ENCODE measurements around the gene FGF13.

Gene FGF13

DNA sequence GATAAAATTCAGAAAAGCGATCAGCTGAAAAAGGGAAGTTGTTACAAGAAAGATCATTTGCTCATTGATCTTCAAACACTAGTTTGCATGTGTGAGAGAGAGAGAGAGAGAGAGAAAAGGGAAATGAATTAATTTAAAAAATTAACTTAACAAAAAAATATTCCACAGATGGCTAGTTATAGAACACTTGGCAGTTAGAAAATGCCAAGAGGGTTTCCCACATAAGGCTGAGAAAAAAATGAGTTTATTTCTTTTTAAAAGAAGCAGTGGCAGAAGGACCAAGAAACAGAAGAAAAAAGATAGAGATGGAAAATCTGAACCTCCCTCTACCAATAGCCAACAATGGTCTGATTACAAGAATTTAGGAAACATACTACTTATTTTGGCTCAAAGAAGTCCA lies 47.1 kb downstream of the FGF13 start:
- no CpG with 5 or more reads among the region's 1 CpG for WGBS (ENCODE audit: insufficient coverage)
- Histone ChIP-seq H3K4me1 (ENCODE audit: control extremely low read depth in 1 of 4, control insufficient read depth in 4 of 4, insufficient read depth in 4 of 4, low read length in 3 of 4) (no peaks in the 10 kb centered on the region), H3K9me3 (ENCODE audit: control extremely low read depth in 1 of 5, control insufficient read depth in 4 of 5, insufficient read depth in 2 of 5, low read depth in 1 of 5, low read length in 4 of 5) (no peaks in the 10 kb centered on the region), H3K27ac (ENCODE audit: insufficient read depth in 1 of 2, low read depth in 1 of 2, low read length in 2 of 2, poor library complexity in 1 of 2, severe bottlenecking in 2 of 2) (no peak overlapping the region), H3K4me3 (ENCODE audit: control insufficient read depth in 1 of 7, extremely low read depth in 1 of 7, insufficient read depth in 4 of 7, low read depth in 2 of 7, low read length in 6 of 7) (no peak overlapping the region), H3K27me3 (replicated peaks in 2 of 5; ENCODE audit: control insufficient read depth in 4 of 5, insufficient read depth in 5 of 5, low read length in 4 of 5) (peaks cover 0 to 2% (median 0%) of the 10 kb centered on the region in 5 experiments), H3K36me3 (ENCODE audit: control insufficient read depth in 4 of 4, insufficient read depth in 4 of 4, low read length in 3 of 4) (no peaks in the 10 kb centered on the region)
- CTCF ChIA-PET = no interaction called here
- DNase-seq = no peak
- POLR2A ChIA-PET = no interaction called here

DNA sequence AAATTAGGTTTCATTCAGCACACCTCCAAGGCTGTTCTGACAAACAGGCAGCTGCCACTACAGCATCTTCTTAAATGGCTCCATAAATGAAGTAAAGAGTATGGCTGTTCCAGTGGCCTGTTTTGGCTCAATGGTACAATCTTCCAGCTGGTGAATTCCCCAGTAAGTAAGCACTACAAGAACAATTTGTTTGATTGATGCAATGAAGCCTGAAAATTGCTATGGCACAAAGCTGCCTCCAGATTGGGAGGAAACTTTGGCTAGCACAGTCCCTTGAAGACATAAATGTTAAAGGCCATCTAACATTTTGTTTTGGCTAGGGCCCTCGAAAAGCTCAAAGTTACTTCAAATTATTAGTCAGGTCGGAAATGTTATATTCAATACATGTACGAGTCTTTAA lies 47.5 kb downstream of the FGF13 start:
- peaks cover 0 to 2% (median 0%) of the 10 kb centered on the region in 5 experiments for H3K27me3 ChIP-seq (replicated peaks in 2 of 5; ENCODE audit: control insufficient read depth in 4 of 5, insufficient read depth in 5 of 5, low read length in 4 of 5)
- ChIA-PET POLR2A (no interaction called here), CTCF (no interaction called here)
- DNase-seq = no peak
- no peaks in the 10 kb centered on the region for H3K9me3 ChIP-seq (ENCODE audit: control extremely low read depth in 1 of 5, control insufficient read depth in 4 of 5, insufficient read depth in 2 of 5, low read depth in 1 of 5, low read length in 4 of 5)
- no peaks in the 10 kb centered on the region for H3K4me1 ChIP-seq (ENCODE audit: control extremely low read depth in 1 of 4, control insufficient read depth in 4 of 4, insufficient read depth in 4 of 4, low read length in 3 of 4)
- H3K36me3 ChIP-seq (ENCODE audit: control insufficient read depth in 4 of 4, insufficient read depth in 4 of 4, low read length in 3 of 4) = no peaks in the 10 kb centered on the region
- H3K27ac ChIP-seq (ENCODE audit: insufficient read depth in 1 of 2, low read depth in 1 of 2, low read length in 2 of 2, poor library complexity in 1 of 2, severe bottlenecking in 2 of 2) = no peak overlapping the region
- WGBS (ENCODE audit: insufficient coverage) = 100% methylated on average over 1 of the region's 3 CpGs
- no peak overlapping the region for H3K4me3 ChIP-seq (ENCODE audit: control insufficient read depth in 1 of 7, extremely low read depth in 1 of 7, insufficient read depth in 4 of 7, low read depth in 2 of 7, low read length in 6 of 7)

DNA sequence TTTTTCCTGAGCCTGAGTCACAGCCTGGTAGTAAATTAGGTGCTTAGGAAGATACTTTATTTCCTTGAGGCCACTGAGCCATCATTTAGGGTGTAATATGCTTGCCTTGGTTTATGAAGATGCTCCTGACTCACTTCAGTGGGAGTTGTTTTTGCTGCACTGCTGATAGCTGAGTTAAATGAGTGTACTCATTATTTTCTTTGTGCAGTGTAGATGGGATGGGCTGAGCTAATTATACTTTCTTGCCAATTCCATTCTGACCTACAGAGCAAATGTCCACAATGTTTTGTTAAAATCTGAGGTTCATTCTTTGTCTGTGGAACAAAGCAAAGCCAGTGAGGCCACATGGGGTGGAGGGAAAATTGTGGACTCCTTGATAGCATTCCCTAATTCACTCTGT lies 60.0 kb downstream of the FGF13 start:
- POLR2A ChIA-PET = no interaction called here
- CTCF ChIA-PET = no interaction called here

GRCh38 chrX:138648568-138648967 lies 62.9 kb downstream of the FGF13 start:
- no peak overlapping the region for H3K27ac ChIP-seq (ENCODE audit: insufficient read depth in 1 of 2, low read depth in 1 of 2, low read length in 2 of 2, poor library complexity in 1 of 2, severe bottlenecking in 2 of 2)
- no peak for DNase-seq
- peaks cover 0 to 7% (median 0%) of the 10 kb centered on the region in 5 experiments for H3K27me3 ChIP-seq (replicated peaks in 2 of 5; ENCODE audit: control insufficient read depth in 4 of 5, insufficient read depth in 5 of 5, low read length in 4 of 5)
- ChIA-PET CTCF (no interaction called here), POLR2A (no interaction called here)
- H3K4me1 ChIP-seq (ENCODE audit: control extremely low read depth in 1 of 4, control insufficient read depth in 4 of 4, insufficient read depth in 4 of 4, low read length in 3 of 4) = no peaks in the 10 kb centered on the region
- no peak overlapping the region for H3K4me3 ChIP-seq (ENCODE audit: control insufficient read depth in 1 of 7, extremely low read depth in 1 of 7, insufficient read depth in 4 of 7, low read depth in 2 of 7, low read length in 6 of 7)
- 45% methylated on average over 2 of the region's 4 CpGs for WGBS (ENCODE audit: insufficient coverage)
- H3K36me3 ChIP-seq (ENCODE audit: control insufficient read depth in 4 of 4, insufficient read depth in 4 of 4, low read length in 3 of 4) = no peaks in the 10 kb centered on the region
- H3K9me3 ChIP-seq (ENCODE audit: control extremely low read depth in 1 of 5, control insufficient read depth in 4 of 5, insufficient read depth in 2 of 5, low read depth in 1 of 5, low read length in 4 of 5) = no peaks in the 10 kb centered on the region

More for the DNA sequence above, 60.0 kb downstream of the FGF13 start:
- Histone ChIP-seq H3K36me3 (ENCODE audit: control insufficient read depth in 4 of 4, insufficient read depth in 4 of 4, low read length in 3 of 4) (no peaks in the 10 kb centered on the region), H3K27ac (ENCODE audit: insufficient read depth in 1 of 2, low read depth in 1 of 2, low read length in 2 of 2, poor library complexity in 1 of 2, severe bottlenecking in 2 of 2) (no peak overlapping the region), H3K4me1 (ENCODE audit: control extremely low read depth in 1 of 4, control insufficient read depth in 4 of 4, insufficient read depth in 4 of 4, low read length in 3 of 4) (no peaks in the 10 kb centered on the region), H3K27me3 (replicated peaks in 2 of 5; ENCODE audit: control insufficient read depth in 4 of 5, insufficient read depth in 5 of 5, low read length in 4 of 5) (peaks cover 0 to 9% (median 0%) of the 10 kb centered on the region in 5 experiments), H3K9me3 (ENCODE audit: control extremely low read depth in 1 of 5, control insufficient read depth in 4 of 5, insufficient read depth in 2 of 5, low read depth in 1 of 5, low read length in 4 of 5) (no peaks in the 10 kb centered on the region), H3K4me3 (ENCODE audit: control insufficient read depth in 1 of 7, extremely low read depth in 1 of 7, insufficient read depth in 4 of 7, low read depth in 2 of 7, low read length in 6 of 7) (no peak overlapping the region)
- DNase-seq = no peak

GRCh38 chrX:138638996-138639395 lies 72.5 kb downstream of the FGF13 start:
- H3K9me3 ChIP-seq (ENCODE audit: control extremely low read depth in 1 of 5, control insufficient read depth in 4 of 5, insufficient read depth in 2 of 5, low read depth in 1 of 5, low read length in 4 of 5) = no peaks in the 10 kb centered on the region
- CTCF ChIA-PET = no interaction called here
- H3K27me3 ChIP-seq (replicated peaks in 2 of 5; ENCODE audit: control insufficient read depth in 4 of 5, insufficient read depth in 5 of 5, low read length in 4 of 5) = no peaks in the 10 kb centered on the region
- no peak overlapping the region for H3K4me3 ChIP-seq (ENCODE audit: control insufficient read depth in 1 of 7, extremely low read depth in 1 of 7, insufficient read depth in 4 of 7, low read depth in 2 of 7, low read length in 6 of 7)
- H3K4me1 ChIP-seq (ENCODE audit: control extremely low read depth in 1 of 4, control insufficient read depth in 4 of 4, insufficient read depth in 4 of 4, low read length in 3 of 4) = no peaks in the 10 kb centered on the region
- no peak overlapping the region for H3K27ac ChIP-seq (ENCODE audit: insufficient read depth in 1 of 2, low read depth in 1 of 2, low read length in 2 of 2, poor library complexity in 1 of 2, severe bottlenecking in 2 of 2)
- no peaks in the 10 kb centered on the region for H3K36me3 ChIP-seq (ENCODE audit: control insufficient read depth in 4 of 4, insufficient read depth in 4 of 4, low read length in 3 of 4)
- DNase-seq = no peak
- POLR2A ChIA-PET = no interaction called here
- 56% methylated on average over 2 of the region's 2 CpGs for WGBS (ENCODE audit: insufficient coverage)

All from common myeloid progenitor, CD34-positive (primary cell).